Mesodermal cell (in vitro differentiated cells): Measurements from ENCODE around the gene HEXD.
A peak's percentile ranks its signal among the peaks of the same experiment; 100 is the strongest.

Experiments
- H3K27ac ChIP-seq: 2 replicates; pipeline ENCODE4 v1.7.0; 2013; ENCODE audit warnings: mild to moderate bottlenecking, low read depth, low read length, moderate library complexity; ENCODE audit not compliant: severe bottlenecking
- H3K36me3 ChIP-seq: 2 replicates; pipeline ENCODE4 v1.7.1; 2013; ENCODE audit warnings: mild to moderate bottlenecking, low read length, moderate library complexity; ENCODE audit not compliant: control insufficient read depth, insufficient read depth
- H3K4me1 ChIP-seq: one replicate; pipeline ENCODE4 v1.7.1; 2013; ENCODE audit warnings: mild to moderate bottlenecking, low read length; ENCODE audit not compliant: insufficient read depth, control insufficient read depth, poor library complexity, severe bottlenecking
- H3K4me3 ChIP-seq: 2 replicates; pipeline ENCODE4 v1.7.0; 2013; ENCODE audit warnings: low read length, control low read depth, mild to moderate bottlenecking; ENCODE audit not compliant: insufficient read depth, poor library complexity, severe bottlenecking; ENCODE audit errors: extremely low read depth
- H3K9me3 ChIP-seq: 2 replicates; pipeline ENCODE4 v1.7.1; 2013; ENCODE audit warnings: mild to moderate bottlenecking, low read length, moderate library complexity; ENCODE audit not compliant: control insufficient read depth
- WGBS, 2 experiments: methylation state at CpG; one replicate each; pipeline ENCODE4 v1.1.5; 2013; ENCODE audit warnings: missing lambda C conversion rate in 2 of 2; ENCODE audit not compliant: insufficient coverage in 2 of 2; 5-methylcytosine and 5-hydroxymethylcytosine counted together

Gene HEXD

DNA sequence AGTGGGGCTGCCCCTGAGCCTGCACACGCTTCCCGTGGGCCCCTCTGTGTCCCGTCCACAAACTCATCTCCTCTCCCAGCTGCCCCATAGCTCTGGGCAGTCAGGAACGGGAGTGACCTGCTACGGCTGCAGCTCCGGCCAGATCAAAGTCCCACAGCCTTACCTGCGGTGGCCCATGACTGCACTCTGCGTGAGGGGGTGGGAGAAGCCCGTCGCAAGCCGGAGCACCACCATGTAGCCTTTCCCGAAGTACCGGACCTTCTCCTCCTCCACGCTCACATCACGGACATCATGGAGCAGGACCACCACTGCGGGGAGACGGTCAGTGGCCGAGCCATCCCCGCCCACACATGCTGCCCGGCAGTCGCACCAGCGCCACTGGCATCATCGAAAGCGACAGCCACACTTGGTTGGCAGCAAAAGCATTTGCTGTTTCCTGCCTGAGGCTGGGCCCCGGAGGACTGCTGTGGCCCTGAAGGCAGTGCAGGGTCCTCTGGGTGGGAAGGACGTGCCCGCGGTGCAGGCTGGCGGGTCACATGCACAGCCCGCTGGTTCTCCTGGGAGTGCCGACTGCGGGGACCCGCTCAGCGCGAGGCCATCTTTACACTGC, 26.2 kb downstream of the HEXD start:
- Histone ChIP-seq H3K9me3 (no peaks in the 10 kb centered on the region), H3K27ac (no peak overlapping the region), H3K36me3 (peaks cover 28% of the 10 kb centered on the region), H3K4me3 (no peak overlapping the region), H3K4me1 (peaks cover 8% of the 10 kb centered on the region)
- 95 to 96% methylated on average over 31 to 34 of the region's 35 CpGs for WGBS, 2 experiments

GRCh38 chr17:82444941-82445521, 26.9 kb downstream of the HEXD start:
- Histone ChIP-seq H3K4me1 (peaks cover 8% of the 10 kb centered on the region), H3K9me3 (no peaks in the 10 kb centered on the region), H3K36me3 (peaks cover 28% of the 10 kb centered on the region), H3K4me3 (no peak overlapping the region), H3K27ac (no peak overlapping the region)
- WGBS, 2 experiments: 94 to 97% methylated on average over 18 to 19 of the region's 19 CpGs

DNA sequence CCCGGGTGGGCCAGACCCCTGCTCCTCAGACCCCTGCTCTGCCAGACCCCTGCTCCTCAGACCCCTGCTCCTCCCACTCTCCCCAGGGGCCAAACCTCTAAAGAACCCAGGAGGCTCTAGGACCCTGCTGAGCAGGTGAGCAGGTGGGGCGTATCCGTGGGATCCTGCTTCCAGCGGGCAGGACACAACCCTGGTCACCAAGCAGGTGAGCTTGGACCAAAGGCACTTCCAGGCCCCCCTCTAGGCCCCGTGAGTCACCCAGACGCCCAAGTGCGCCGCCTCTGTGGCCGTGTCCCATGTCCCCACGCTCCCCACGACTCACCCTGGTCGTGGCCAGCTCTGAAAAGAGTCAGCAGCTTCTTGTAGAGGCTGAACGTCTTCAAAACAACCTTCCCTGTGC, 27.4 kb downstream of the HEXD start:
- Histone ChIP-seq H3K36me3 (peaks cover 28% of the 10 kb centered on the region), H3K4me3 (no peak overlapping the region), H3K27ac (no peak overlapping the region), H3K4me1 (peaks cover 8% of the 10 kb centered on the region), H3K9me3 (no peaks in the 10 kb centered on the region)
- 92 to 95% methylated on average over 12 of the region's 13 CpGs for WGBS, 2 experiments

- H3K4me3 ChIP-seq: no peak overlapping the region
- 92 to 93% methylated on average over 14 to 15 of the region's 15 CpGs for WGBS, 2 experiments
- H3K27ac ChIP-seq: no peak overlapping the region
- peaks cover under 1% of the 10 kb centered on the region for H3K9me3 ChIP-seq
- H3K36me3 ChIP-seq: peaks cover 28% of the 10 kb centered on the region
- peaks cover 8% of the 10 kb centered on the region for H3K4me1 ChIP-seq
Observed at GRCh38 chr17:82446124-82446523, 28.0 kb downstream of the HEXD start.

DNA sequence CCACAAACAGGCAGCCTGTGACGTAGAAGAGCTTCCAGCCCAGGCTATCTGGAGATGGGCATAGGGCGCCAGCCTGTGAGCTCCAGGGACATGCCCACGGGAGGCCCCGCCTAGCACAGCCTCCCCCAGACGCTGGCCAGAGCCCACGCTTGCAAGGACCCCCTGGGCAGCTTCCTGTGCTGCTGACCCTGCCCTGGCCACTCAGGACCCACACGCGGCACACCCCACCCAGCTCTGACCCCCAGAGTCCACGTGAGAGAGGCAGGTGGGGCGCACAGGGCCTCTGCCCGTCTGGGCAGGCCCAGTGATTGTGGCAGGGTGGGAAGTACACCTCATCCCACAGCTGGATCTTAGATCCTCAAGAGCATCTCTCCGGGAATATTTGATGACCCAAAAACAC, 28.5 kb downstream of the HEXD start:
- Histone ChIP-seq H3K36me3 (peaks cover 28% of the 10 kb centered on the region), H3K4me1 (peaks cover 8% of the 10 kb centered on the region), H3K9me3 (peaks cover 5% of the 10 kb centered on the region), H3K27ac (no peak overlapping the region), H3K4me3 (no peak overlapping the region)
- WGBS, 2 experiments: 85 to 95% methylated on average over 5 to 10 of the region's 12 CpGs

DNA sequence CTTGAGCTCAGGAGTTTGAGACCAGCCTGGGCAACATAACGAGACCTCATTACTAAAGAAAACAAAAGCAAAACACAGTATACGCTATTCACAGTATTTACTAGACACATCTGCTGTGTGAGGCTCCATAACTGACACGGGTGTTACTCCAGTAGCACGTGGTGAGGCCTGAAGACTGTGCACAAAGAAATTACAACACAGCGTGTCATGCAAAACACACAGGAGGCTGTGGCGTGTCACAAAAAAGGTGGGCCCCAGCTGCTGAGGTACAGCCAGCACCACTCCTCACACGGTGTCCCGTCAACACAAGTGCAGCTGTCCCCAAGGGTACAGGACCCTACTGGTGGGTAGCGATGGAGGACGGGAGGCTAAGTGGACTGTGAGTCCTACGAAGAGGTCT, 29.7 kb downstream of the HEXD start:
- H3K4me3 ChIP-seq: no peak overlapping the region
- 92 to 97% methylated on average over 8 to 10 of the region's 11 CpGs for WGBS, 2 experiments
- H3K9me3 ChIP-seq: peaks cover 6% of the 10 kb centered on the region
- H3K27ac ChIP-seq: no peak overlapping the region
- H3K4me1 ChIP-seq: peaks cover 8% of the 10 kb centered on the region
- H3K36me3 ChIP-seq: peaks cover 23% of the 10 kb centered on the region

DNA sequence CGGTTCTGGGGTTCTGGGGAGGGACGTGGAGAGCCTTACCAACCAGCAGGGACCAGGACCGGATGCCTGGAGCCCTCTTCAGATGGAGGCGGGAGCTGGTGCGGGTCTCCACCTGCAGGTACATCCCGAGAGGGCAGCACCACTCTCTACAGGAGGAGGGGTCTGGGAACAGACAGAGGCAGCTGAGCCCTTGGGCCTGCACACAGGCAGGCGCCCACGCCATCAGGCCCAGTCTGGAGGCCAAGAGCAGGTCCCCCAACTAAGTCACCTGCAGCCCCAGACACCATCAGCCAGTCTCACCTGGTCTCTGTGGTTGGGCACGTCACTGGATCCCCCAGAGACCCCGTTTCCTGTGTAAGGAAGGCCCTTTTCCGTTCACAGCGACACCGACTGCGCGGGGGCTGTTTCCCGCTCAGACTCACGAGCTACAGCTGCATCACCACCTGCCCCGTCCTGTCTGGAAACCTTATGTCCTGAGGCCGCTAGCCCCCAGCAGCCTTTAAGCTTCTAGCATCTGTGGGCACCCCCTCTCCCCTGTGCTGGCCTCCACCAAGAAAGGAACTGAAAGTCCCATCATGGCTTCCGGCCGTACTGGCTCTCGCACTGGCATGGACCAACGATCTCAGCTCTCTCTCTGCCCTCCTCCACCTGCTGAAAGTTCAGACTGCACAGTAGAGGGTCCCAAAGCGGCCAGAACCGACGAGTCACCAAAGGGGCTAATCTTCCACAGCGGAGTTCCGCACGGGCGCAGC, 31.2 kb downstream of the HEXD start:
- WGBS, 2 experiments: 92 to 96% methylated on average over 28 to 30 of the region's 30 CpGs
- Histone ChIP-seq H3K9me3 (peaks cover 6% of the 10 kb centered on the region), H3K36me3 (peaks cover 18% of the 10 kb centered on the region), H3K4me1 (peaks cover 8% of the 10 kb centered on the region), H3K27ac (no peak overlapping the region), H3K4me3 (peak overlapping the region; percentile 90)

DNA sequence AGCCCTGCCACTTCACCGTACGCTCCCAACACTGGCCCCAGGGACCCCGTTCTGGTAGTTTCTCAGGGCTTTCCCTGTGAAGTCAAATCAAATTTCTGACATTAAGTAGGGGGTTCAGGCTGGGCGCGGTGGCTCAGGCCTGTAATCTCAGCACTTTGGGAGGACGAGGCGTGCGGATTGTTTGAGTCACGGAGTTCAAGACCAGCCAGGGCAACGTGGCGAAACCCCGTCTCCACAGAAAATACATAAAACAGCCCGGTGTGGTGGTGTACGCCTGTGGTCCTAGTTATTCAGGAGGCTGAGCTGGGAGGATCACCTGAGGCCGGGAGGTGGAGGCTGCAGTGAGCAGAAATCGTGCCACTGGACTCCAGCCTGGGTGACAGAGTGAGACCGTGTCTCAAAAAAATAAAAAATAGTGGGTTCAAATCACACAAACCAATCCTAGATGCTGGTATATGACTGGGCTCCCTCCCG, 31.8 kb downstream of the HEXD start:
- H3K4me1 ChIP-seq: peaks cover 8% of the 10 kb centered on the region
- WGBS, 2 experiments: 81 to 88% methylated on average over 16 to 18 of the region's 18 CpGs
- peaks cover 12% of the 10 kb centered on the region for H3K36me3 ChIP-seq
- no peak overlapping the region for H3K27ac ChIP-seq
- H3K4me3 ChIP-seq: peak overlapping the region; percentile 90
- peaks cover 6% of the 10 kb centered on the region for H3K9me3 ChIP-seq

- peak within 1 kb of the TSS; percentile 62 for H3K27ac ChIP-seq
- H3K4me1 ChIP-seq: peaks cover 8% of the 10 kb centered on the region
- peaks cover 11% of the 10 kb centered on the region for H3K36me3 ChIP-seq
- peaks cover 6% of the 10 kb centered on the region for H3K9me3 ChIP-seq
- WGBS, 2 experiments: 1% methylated on average over 57 to 61 of the region's 91 CpGs
- peak within 1 kb of the TSS; percentile 90 for H3K4me3 ChIP-seq
Observed at GRCh38 chr17:82450357-82451106, 32.4 kb downstream of the HEXD start, which contains the start of gene CYBC1. Gene CYBC1 (minus strand): TSS chr17:82450752. CDS start chr17:82449254, 1,498 bp downstream.

DNA sequence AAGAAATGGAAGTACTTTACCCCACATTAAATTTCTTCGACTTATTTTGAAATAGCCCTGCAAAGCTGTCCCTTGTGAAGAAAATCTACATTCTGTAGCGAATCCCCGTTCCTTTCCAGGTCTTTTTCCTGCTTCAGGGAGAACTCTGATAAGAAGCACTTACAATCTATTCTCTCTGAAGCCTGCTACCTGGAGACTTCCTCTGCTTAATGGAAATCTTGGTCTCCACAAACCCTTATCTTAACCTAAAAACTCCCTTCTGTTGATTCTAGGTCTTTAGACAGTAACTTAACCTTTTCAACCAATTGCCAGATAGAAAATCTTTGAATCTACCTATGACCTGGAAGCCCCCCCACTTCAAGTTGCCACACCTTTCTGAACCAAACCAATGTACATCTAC, 34.0 kb downstream of the HEXD start:
- WGBS, 2 experiments: 92 to 94% methylated on average over 3 of the region's 3 CpGs
- H3K4me3 ChIP-seq: no peak overlapping the region
- no peak overlapping the region for H3K27ac ChIP-seq
- H3K9me3 ChIP-seq: peaks cover 6% of the 10 kb centered on the region
- H3K36me3 ChIP-seq: peaks cover 5% of the 10 kb centered on the region
- H3K4me1 ChIP-seq: no peaks in the 10 kb centered on the region
